HepG2 (cell line): ENCODE data around the gene PDZD7. TPM values are rescaled to one million over a fixed set of nuclear protein-coding genes. Genes with fewer than 3 reads are reported as not detected.

ENCODE experiments used
- DMTF1 ChIP-seq: sonication (generic); formaldehyde crosslinking; IDR thresholded peaks from 2 replicates; pipeline ENCODE4 v1.4.0; 2020; ENCODE audit warnings: mild to moderate bottlenecking, missing genetic modification reagents
- GFI1 ChIP-seq: sonication (generic); formaldehyde crosslinking; IDR thresholded peaks from 2 replicates; pipeline ENCODE4 v1.5.0; 2020; ENCODE audit warnings: missing genetic modification reagents, mild to moderate bottlenecking, borderline replicate concordance
- GLI4 ChIP-seq: sonication (generic); formaldehyde crosslinking; IDR thresholded peaks from 2 replicates; pipeline ENCODE4 v1.5.1; 2020; ENCODE audit warnings: missing genetic modification reagents, mild to moderate bottlenecking, moderate library complexity, borderline replicate concordance
- GTF3A ChIP-seq: sonication (generic); formaldehyde crosslinking; conservative IDR thresholded peaks from 2 replicates; pipeline ENCODE4 v1.4.0; 2020; ENCODE audit warnings: mild to moderate bottlenecking, missing genetic modification reagents
- MAFF ChIP-seq: IDR thresholded peaks from 2 replicates; pipeline ENCODE4 v1.6.1; 2011; ENCODE audit warnings: low read depth, low read length, improper control_type of control experiment
- NFRKB ChIP-seq: fragments of 450-650 bp; IDR thresholded peaks from 2 replicates; pipeline ENCODE4 v1.6.1; 2017
- SIX4 ChIP-seq: sonication (generic); formaldehyde crosslinking; IDR thresholded peaks from 2 replicates; pipeline ENCODE4 v1.4.0; 2020; ENCODE audit warnings: missing genetic modification reagents
- TCF7L2 ChIP-seq: IDR thresholded peaks from 2 replicates; pipeline ENCODE4 v1.6.1; 2011; ENCODE audit warnings: mild to moderate bottlenecking, low read depth, low read length, moderate library complexity
- TEAD3 ChIP-seq: optimal IDR thresholded peaks from 2 replicates; pipeline ENCODE3; 2016; ENCODE audit warnings: borderline replicate concordance
- ZNF251 ChIP-seq: sonication (generic); formaldehyde crosslinking; IDR thresholded peaks from 2 replicates; pipeline ENCODE4 v1.9.0; 2021; ENCODE audit warnings: mild to moderate bottlenecking, missing genetic modification reagents
- ZNF256 ChIP-seq: sonication (generic); formaldehyde crosslinking; conservative IDR thresholded peaks from 2 replicates; pipeline ENCODE4 v1.4.0; 2020; ENCODE audit warnings: missing genetic modification reagents
- ZNF333 ChIP-seq: sonication (generic); formaldehyde crosslinking; IDR thresholded peaks from 2 replicates; pipeline ENCODE4 v1.4.0; 2020; ENCODE audit warnings: mild to moderate bottlenecking, missing genetic modification reagents, borderline replicate concordance
- ZNF337 ChIP-seq: sonication (generic); formaldehyde crosslinking; IDR thresholded peaks from 2 replicates; pipeline ENCODE4 v1.5.1; 2020; ENCODE audit warnings: missing genetic modification reagents, low read depth, mild to moderate bottlenecking, borderline replicate concordance
- ZNF577 ChIP-seq: sonication (generic); formaldehyde crosslinking; IDR thresholded peaks from 2 replicates; pipeline ENCODE4 v1.4.0; 2020; ENCODE audit warnings: mild to moderate bottlenecking, low read depth, missing genetic modification reagents, borderline replicate concordance
- ZNF678 ChIP-seq: sonication (generic); formaldehyde crosslinking; IDR thresholded peaks from 2 replicates; pipeline ENCODE4 v1.4.0; 2020; ENCODE audit warnings: mild to moderate bottlenecking, missing genetic modification reagents
- ZNF746 ChIP-seq: sonication (generic); formaldehyde crosslinking; IDR thresholded peaks from 2 replicates; pipeline ENCODE4 v1.8.0; 2022; ENCODE audit warnings: mild to moderate bottlenecking, missing genetic modification reagents
- ZNF749 ChIP-seq: sonication (generic); formaldehyde crosslinking; IDR thresholded peaks from 2 replicates; pipeline ENCODE4 v1.8.0; 2022; ENCODE audit warnings: mild to moderate bottlenecking, missing genetic modification reagents, moderate library complexity, borderline replicate concordance
- polyA plus RNA-seq, 8 experiments: library from polyadenylated mRNA; depleted of rRNA in 3 of 8; stranded (reverse) in 7 of 8; unstranded in 1 of 8; fragments of >200 nt; fragmentation: Illumina TruSeq in 4 of 8; extraction: Trizol in 4 of 8; gene quantifications; 2 replicates each; pipeline versions ENCODE4 v1.2.1 to v1.2.3, GENCODE V29; 2011 to 2016; ENCODE audit warnings: low read depth in 4 of 8, missing spikeins in 1 of 8, mixed read lengths in 1 of 8; ENCODE audit not compliant: insufficient read depth in 1 of 8
- total RNA-seq, 5 experiments: library from RNA; depleted of rRNA; stranded (reverse); fragments of >200 nt; fragmentation: Illumina TruSeq; extraction: Trizol; gene quantifications; 2 replicates each; pipeline ENCODE4 v1.2.3, GENCODE V29; 2016; ENCODE audit warnings: low read depth in 1 of 5
- TF ChIP-seq, protein P1 (sequence below): sonication (generic); formaldehyde crosslinking; IDR thresholded peaks from 2 replicates; pipeline ENCODE4 v1.8.1; 2023; ENCODE audit warnings: mild to moderate bottlenecking, inconsistent platforms, moderate library complexity, missing genetic modification reagents, borderline replicate concordance
- TF ChIP-seq, protein P2 (sequence below): fragments of 450-650 bp; IDR thresholded peaks from 2 replicates; pipeline ENCODE4 v1.6.1; 2017; ENCODE audit warnings: mild to moderate bottlenecking
- TF ChIP-seq, protein P3 (sequence below): sonication (generic); formaldehyde crosslinking; IDR thresholded peaks from 2 replicates; pipeline ENCODE4 v1.4.0; 2020; ENCODE audit warnings: missing genetic modification reagents

Gene PDZD7
- total and polyA plus RNA-seq, 2 of the 13 experiments (the other 11 are each of a cell fraction or from before 2014, with no cell fraction given), result 0.58 to 0.73 TPM

GRCh38 chr10:100986952-100987684 is 43.8 kb downstream of the PDZD7 start, which contains the start of the genes MRPL43 and TWNK (continued):
- TF ChIP-seq ZNF333, result no peak
- TF ChIP-seq, protein P1, sequence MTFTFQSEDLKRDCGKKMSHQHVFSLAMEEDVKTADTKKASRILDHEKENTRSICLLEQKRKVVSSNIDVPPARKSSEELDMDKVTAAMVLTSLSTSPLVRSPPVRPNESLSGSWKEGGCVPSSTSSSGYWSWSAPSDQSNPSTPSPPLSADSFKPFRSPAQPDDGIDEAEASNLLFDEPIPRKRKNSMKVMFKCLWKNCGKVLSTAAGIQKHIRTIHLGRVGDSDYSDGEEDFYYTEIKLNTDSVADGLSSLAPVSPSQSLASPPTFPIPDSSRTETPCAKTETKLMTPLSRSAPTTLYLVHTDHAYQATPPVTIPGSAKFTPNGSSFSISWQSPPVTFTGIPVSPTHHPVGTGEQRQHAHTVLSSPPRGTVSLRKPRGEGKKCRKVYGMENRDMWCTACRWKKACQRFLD, result peak; percentile 80
- TF ChIP-seq NFRKB, result no peak
- no peak; the same call in 1 of the 2 replicates for TF ChIP-seq ZNF749 (CRISPR knock-in tag)
- TF ChIP-seq ZNF256 (CRISPR knock-in tag), result 0 out of 2 replicates have a peak, but pooled peaks have one; percentile 17
- no peak for TF ChIP-seq TEAD3 (CRISPR knock-in tag)
- TF ChIP-seq, protein P2, sequence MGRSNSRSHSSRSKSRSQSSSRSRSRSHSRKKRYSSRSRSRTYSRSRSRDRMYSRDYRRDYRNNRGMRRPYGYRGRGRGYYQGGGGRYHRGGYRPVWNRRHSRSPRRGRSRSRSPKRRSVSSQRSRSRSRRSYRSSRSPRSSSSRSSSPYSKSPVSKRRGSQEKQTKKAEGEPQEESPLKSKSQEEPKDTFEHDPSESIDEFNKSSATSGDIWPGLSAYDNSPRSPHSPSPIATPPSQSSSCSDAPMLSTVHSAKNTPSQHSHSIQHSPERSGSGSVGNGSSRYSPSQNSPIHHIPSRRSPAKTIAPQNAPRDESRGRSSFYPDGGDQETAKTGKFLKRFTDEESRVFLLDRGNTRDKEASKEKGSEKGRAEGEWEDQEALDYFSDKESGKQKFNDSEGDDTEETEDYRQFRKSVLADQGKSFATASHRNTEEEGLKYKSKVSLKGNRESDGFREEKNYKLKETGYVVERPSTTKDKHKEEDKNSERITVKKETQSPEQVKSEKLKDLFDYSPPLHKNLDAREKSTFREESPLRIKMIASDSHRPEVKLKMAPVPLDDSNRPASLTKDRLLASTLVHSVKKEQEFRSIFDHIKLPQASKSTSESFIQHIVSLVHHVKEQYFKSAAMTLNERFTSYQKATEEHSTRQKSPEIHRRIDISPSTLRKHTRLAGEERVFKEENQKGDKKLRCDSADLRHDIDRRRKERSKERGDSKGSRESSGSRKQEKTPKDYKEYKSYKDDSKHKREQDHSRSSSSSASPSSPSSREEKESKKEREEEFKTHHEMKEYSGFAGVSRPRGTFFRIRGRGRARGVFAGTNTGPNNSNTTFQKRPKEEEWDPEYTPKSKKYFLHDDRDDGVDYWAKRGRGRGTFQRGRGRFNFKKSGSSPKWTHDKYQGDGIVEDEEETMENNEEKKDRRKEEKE, result no peak
- 0 out of 2 replicates have a peak, but pooled peaks have one; percentile 57 for TF ChIP-seq GLI4 (CRISPR knock-in tag)
- peak; percentile 6; the same call in 1 of the 2 replicates for TF ChIP-seq SIX4 (CRISPR knock-in tag)
- peak; percentile 14; the same call in 1 of the 2 replicates for TF ChIP-seq GTF3A (CRISPR knock-in tag)
- no peak for TF ChIP-seq ZNF678 (CRISPR knock-in tag)
- TF ChIP-seq ZNF746, result no peak
- TF ChIP-seq GFI1 (CRISPR knock-in tag), result no peak
- TF ChIP-seq ZNF337 (CRISPR knock-in tag), result 0 out of 2 replicates have a peak, but pooled peaks have one; percentile 25
- TF ChIP-seq DMTF1 (CRISPR knock-in tag), result no peak
- no peak for TF ChIP-seq ZNF251
- no peak for TF ChIP-seq ZNF577 (CRISPR knock-in tag)
- TF ChIP-seq, protein P3, sequence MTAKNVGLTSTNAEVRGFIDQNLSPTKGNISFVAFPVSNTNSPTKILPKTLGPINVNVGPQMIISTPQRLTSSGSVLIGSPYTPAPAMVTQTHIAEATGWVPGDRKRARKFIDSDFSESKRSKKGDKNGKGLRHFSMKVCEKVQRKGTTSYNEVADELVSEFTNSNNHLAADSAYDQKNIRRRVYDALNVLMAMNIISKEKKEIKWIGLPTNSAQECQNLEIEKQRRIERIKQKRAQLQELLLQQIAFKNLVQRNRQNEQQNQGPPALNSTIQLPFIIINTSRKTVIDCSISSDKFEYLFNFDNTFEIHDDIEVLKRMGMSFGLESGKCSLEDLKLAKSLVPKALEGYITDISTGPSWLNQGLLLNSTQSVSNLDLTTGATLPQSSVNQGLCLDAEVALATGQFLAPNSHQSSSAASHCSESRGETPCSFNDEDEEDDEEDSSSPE (CRISPR knock-in tag), result peak; percentile 63; the same call in 1 of the 2 replicates
- no peak for TF ChIP-seq MAFF
- TF ChIP-seq TCF7L2, result no peak
